K562 (cell line): Measurements from ENCODE around the gene ZNF284. TPM values are rescaled to one million over a fixed set of nuclear protein-coding genes. Genes with fewer than 3 reads are reported as not detected.

ENCODE experiments used
- CBFB ChIP-seq: sonication (generic); formaldehyde crosslinking; IDR thresholded peaks from 2 replicates; pipeline ENCODE4 v1.4.0; 2020; ENCODE audit warnings: mild to moderate bottlenecking, missing genetic modification reagents
- CBX5 ChIP-seq: IDR thresholded peaks from 2 replicates; pipeline ENCODE4 v1.6.1; 2014; ENCODE audit warnings: low read depth, borderline replicate concordance
- EWSR1 ChIP-seq: fragments of 450-650 bp; IDR thresholded peaks from 2 replicates; pipeline ENCODE4 v1.6.1; 2018; ENCODE audit warnings: borderline replicate concordance, mild to moderate bottlenecking, low read depth, moderate library complexity; ENCODE audit not compliant: partially characterized antibody
- GABPA ChIP-seq: fragments of 200-800 bp; sonication (Bioruptor generic); conservative IDR thresholded peaks from 2 replicates; pipeline ENCODE4 v1.6.1; 2016; ENCODE audit warnings: low read depth, missing genetic modification characterization, missing compliant biosample characterization
- GTF2E2 ChIP-seq: fragments of 200-800 bp; sonication (Bioruptor generic); IDR thresholded peaks from 2 replicates; pipeline ENCODE4 v1.6.1; 2016; ENCODE audit warnings: missing genetic modification characterization, missing compliant biosample characterization
- HDAC8 ChIP-seq: fragments of 450-650 bp; IDR thresholded peaks from 2 replicates; pipeline ENCODE4 v1.6.1; 2016; ENCODE audit warnings: mild to moderate bottlenecking, missing genetic modification characterization, moderate library complexity, missing compliant biosample characterization
- HSF4 ChIP-seq: fragments of 250-450 bp; sonication (Bioruptor Pico); IDR thresholded peaks from 2 replicates; pipeline ENCODE4 v2.1.2; 2022; ENCODE audit warnings: mild to moderate bottlenecking, moderate library complexity, borderline replicate concordance
- MYBL2 ChIP-seq, 2 experiments: fragments of 450-650 bp in 1 of 2; sonication (generic) in 1 of 2; formaldehyde crosslinking in 1 of 2; IDR thresholded peaks; 2 replicates each; pipeline versions ENCODE4 v1.6.1 to v1.8.1; 2017 to 2022; ENCODE audit warnings: borderline replicate concordance in 1 of 2, inconsistent platforms in 1 of 2, low read depth in 1 of 2, mild to moderate bottlenecking in 1 of 2, missing genetic modification reagents in 1 of 2, moderate library complexity in 1 of 2
- NONO ChIP-seq, 2 experiments: fragments of 200-400 bp in 1 of 2; fragments of 450-650 bp in 1 of 2; formaldehyde crosslinking in 1 of 2; IDR thresholded peaks; 2 replicates each; pipeline ENCODE4 v1.6.1; 2017; ENCODE audit warnings: low read depth in 2 of 2, mild to moderate bottlenecking in 2 of 2, moderate library complexity in 2 of 2, low read length in 1 of 2
- RAD21 ChIP-seq, 2 experiments: fragments of 250-450 bp in 1 of 2; fragments of 450-650 bp in 1 of 2; sonication (Bioruptor Pico) in 1 of 2; formaldehyde crosslinking in 1 of 2; IDR thresholded peaks in 1 of 2; conservative IDR thresholded peaks in 1 of 2; 2 replicates each; pipeline versions ENCODE4 v1.4.0 to v1.8.0; 2020 to 2022; ENCODE audit warnings: mild to moderate bottlenecking in 2 of 2, moderate library complexity in 1 of 2
- RBM25 ChIP-seq: fragments of 200-400 bp; formaldehyde crosslinking; IDR thresholded peaks from 2 replicates; pipeline ENCODE4 v1.6.1; 2018; ENCODE audit warnings: low read length, low read depth, moderate library complexity; ENCODE audit not compliant: severe bottlenecking
- RFX5 ChIP-seq: IDR thresholded peaks from 2 replicates; pipeline ENCODE4 v1.6.1; 2011; ENCODE audit warnings: low read depth, mild to moderate bottlenecking, improper control_type of control experiment, low read length
- TAF7 ChIP-seq: fragments of 450-650 bp; IDR thresholded peaks from 2 replicates; pipeline ENCODE4 v1.6.1; 2016; ENCODE audit warnings: missing genetic modification characterization, missing compliant biosample characterization
- TCFL5 ChIP-seq: fragments of 250-450 bp; sonication (Bioruptor Pico); conservative IDR thresholded peaks from 2 replicates; pipeline ENCODE4 v1.6.1; 2021; ENCODE audit warnings: mild to moderate bottlenecking, moderate library complexity, matching md5 sums
- ZBED1 ChIP-seq: IDR thresholded peaks from 2 replicates; pipeline ENCODE4 v1.6.1; 2014
- ZBTB11 ChIP-seq, 3 experiments: fragments of 200-800 bp in 1 of 3; fragments of 250-450 bp in 1 of 3; fragments of 450-650 bp in 1 of 3; sonication (Bioruptor Pico) in 1 of 3; sonication (Bioruptor generic) in 1 of 3; formaldehyde crosslinking in 1 of 3; IDR thresholded peaks; 2 replicates each; pipeline versions ENCODE4 v1.6.1 to v1.8.0; 2016 to 2022; ENCODE audit warnings: mild to moderate bottlenecking in 2 of 3, missing genetic modification characterization in 2 of 3, missing compliant biosample characterization in 1 of 3, moderate library complexity in 1 of 3
- ZKSCAN3 ChIP-seq: fragments of 250-450 bp; sonication (Bioruptor Pico); IDR thresholded peaks from 2 replicates; pipeline ENCODE4 v1.4.0; 2020
- ZNF212 ChIP-seq: fragments of 450-650 bp; formaldehyde crosslinking; IDR thresholded peaks from 2 replicates; pipeline ENCODE4 v1.4.0; 2020; ENCODE audit warnings: mild to moderate bottlenecking
- ZNF23 ChIP-seq: fragments of 250-450 bp; sonication (Bioruptor Pico); IDR thresholded peaks from 2 replicates; pipeline ENCODE4 v1.4.0; 2020; ENCODE audit warnings: mild to moderate bottlenecking
- ZNF431 ChIP-seq: sonication (generic); formaldehyde crosslinking; IDR thresholded peaks from 2 replicates; pipeline ENCODE4 v1.8.0; 2022; ENCODE audit warnings: mild to moderate bottlenecking, missing genetic modification reagents
- ZNF507 ChIP-seq: conservative IDR thresholded peaks from 2 replicates; pipeline ENCODE4 v1.6.1; 2017; ENCODE audit warnings: missing genetic modification characterization, missing compliant biosample characterization
- polyA plus RNA-seq, 8 experiments: library from polyadenylated mRNA; depleted of rRNA in 4 of 8; stranded (reverse) in 5 of 8; unstranded in 3 of 8; fragments of >200 nt; fragmentation: Nextera tagmentation in 2 of 8; fragmentation: Illumina TruSeq in 1 of 8; extraction: Ambion mirVana in 2 of 8; extraction: Trizol in 1 of 8; gene quantifications; 2 replicates each; pipeline versions ENCODE4 v1.2.1 to v1.2.3, GENCODE V29; 2011 to 2014; ENCODE audit warnings: inconsistent platforms in 1 of 8, missing spikeins in 1 of 8
- total RNA-seq, 7 experiments: library from RNA; depleted of rRNA in 6 of 7; stranded (reverse); fragments of >200 nt in 6 of 7; fragmentation: Illumina TruSeq in 2 of 7; extraction: Trizol in 2 of 7; gene quantifications; 2 replicates each; pipeline versions ENCODE4 v1.2.1 to v1.2.3, GENCODE V29; 2011 to 2021; ENCODE audit warnings: low replicate concordance in 1 of 7
- TF ChIP-seq, protein P1 (sequence below): fragments of 450-650 bp; formaldehyde crosslinking; IDR thresholded peaks from 2 replicates; pipeline ENCODE4 v1.4.0; 2022; ENCODE audit warnings: missing genetic modification characterization

ZNF284 gene
- total and polyA plus RNA-seq, 9 of the 15 experiments (the other 6 are each of a cell fraction or from before 2014, with no cell fraction given): 0.07 to 0.24 (median 0.20) TPM

- peak in 2 of 3 experiments; percentile 89 to 98; a peak in 4 of 6 replicates for TF ChIP-seq ZBTB11 (CRISPR knock-in tag; IDR thresholded peaks at IDR 0.05)
- TF ChIP-seq EWSR1: no peak
- TF ChIP-seq RAD21 (CRISPR knock-in tag; conservative IDR thresholded peaks at IDR 0.05 in 1 of 2, IDR thresholded peaks at IDR 0.05 in 1 of 2): no peak
- TF ChIP-seq HDAC8: no peak
- no peak for TF ChIP-seq ZNF23
- TF ChIP-seq ZNF507 (tag): no peak
- no peak for TF ChIP-seq ZBED1
- no peak for TF ChIP-seq TCFL5 (CRISPR knock-in tag)
- TF ChIP-seq ZNF212: no peak
- 0 out of 2 replicates have a peak, but pooled peaks have one; percentile 51 for TF ChIP-seq CBX5
- TF ChIP-seq, protein P1, sequence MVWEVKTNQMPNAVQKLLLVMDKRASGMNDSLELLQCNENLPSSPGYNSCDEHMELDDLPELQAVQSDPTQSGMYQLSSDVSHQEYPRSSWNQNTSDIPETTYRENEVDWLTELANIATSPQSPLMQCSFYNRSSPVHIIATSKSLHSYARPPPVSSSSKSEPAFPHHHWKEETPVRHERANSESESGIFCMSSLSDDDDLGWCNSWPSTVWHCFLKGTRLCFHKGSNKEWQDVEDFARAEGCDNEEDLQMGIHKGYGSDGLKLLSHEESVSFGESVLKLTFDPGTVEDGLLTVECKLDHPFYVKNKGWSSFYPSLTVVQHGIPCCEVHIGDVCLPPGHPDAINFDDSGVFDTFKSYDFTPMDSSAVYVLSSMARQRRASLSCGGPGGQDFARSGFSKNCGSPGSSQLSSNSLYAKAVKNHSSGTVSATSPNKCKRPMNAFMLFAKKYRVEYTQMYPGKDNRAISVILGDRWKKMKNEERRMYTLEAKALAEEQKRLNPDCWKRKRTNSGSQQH (CRISPR knock-in tag): 0 out of 2 replicates have a peak, but pooled peaks have one; percentile 22
- no peak for TF ChIP-seq RBM25
- no peak for TF ChIP-seq GTF2E2 (tag)
- no peak for TF ChIP-seq MYBL2 (IDR thresholded peaks at IDR 0.05; ENCODE audit: low read depth)
- TF ChIP-seq MYBL2 (CRISPR knock-in tag; IDR thresholded peaks at IDR 0.05; ENCODE audit: borderline replicate concordance): no peak
- TF ChIP-seq HSF4 (CRISPR knock-in tag): no peak
- no peak for TF ChIP-seq RFX5
- TF ChIP-seq TAF7: peak; percentile 60; the same call in 1 of the 2 replicates
- no peak for TF ChIP-seq ZKSCAN3 (CRISPR knock-in tag)
- no peak for TF ChIP-seq CBFB (CRISPR knock-in tag)
- TF ChIP-seq GABPA: peak; percentile 95
- TF ChIP-seq NONO (IDR thresholded peaks at IDR 0.05; ENCODE audit: low read depth in 2 of 2, low read length in 1 of 2): no peak
- no peak for TF ChIP-seq ZNF431 (CRISPR knock-in tag)
Observed at GRCh38 chr19:44051650-44052402, 20.1 kb upstream of the ZNF284 start, which contains the start of gene ZNF223 (continued).
